K562 (cell line): Measurements from ENCODE around the gene PHLDB1. TPM values are rescaled to one million over a fixed set of nuclear protein-coding genes. Genes with fewer than 3 reads are reported as not detected.
A peak's percentile ranks its signal among the peaks of the same experiment; 100 is the strongest.

Source experiments
- AFF4 ChIP-seq: sonication (generic); formaldehyde crosslinking; IDR thresholded peaks from 2 replicates; pipeline ENCODE4 v1.8.0; 2023; ENCODE audit warnings: mild to moderate bottlenecking, missing genetic modification reagents
- CHD4 ChIP-seq: fragments of 200-600 bp; sonication (generic); IDR thresholded peaks from 3 replicates; pipeline ENCODE4 v1.6.1; 2012; ENCODE audit warnings: low read depth, mild to moderate bottlenecking, mixed read lengths, low read length, inconsistent platforms; ENCODE audit not compliant: insufficient read depth, insufficient replicate concordance, poor library complexity, severe bottlenecking
- DMBX1 ChIP-seq: fragments of 250-450 bp; sonication (Bioruptor Pico); IDR thresholded peaks from 2 replicates; pipeline ENCODE4 v1.8.0; 2022; ENCODE audit warnings: inconsistent platforms, mild to moderate bottlenecking, moderate library complexity, borderline replicate concordance
- E2F5 ChIP-seq: sonication (generic); formaldehyde crosslinking; IDR thresholded peaks from 2 replicates; pipeline ENCODE4 v1.8.0; 2022; ENCODE audit warnings: mild to moderate bottlenecking, missing genetic modification reagents
- GTF2A2 ChIP-seq: IDR thresholded peaks from 2 replicates; pipeline ENCODE4 v1.6.1; 2016; ENCODE audit warnings: mild to moderate bottlenecking, missing genetic modification characterization, missing compliant biosample characterization
- HNRNPL ChIP-seq: fragments of 200-400 bp; formaldehyde crosslinking; IDR thresholded peaks from 2 replicates; pipeline ENCODE4 v1.6.1; 2017; ENCODE audit warnings: low read depth, mild to moderate bottlenecking, low read length
- LCOR ChIP-seq: sonication (generic); formaldehyde crosslinking; IDR thresholded peaks from 2 replicates; pipeline ENCODE4 v1.8.0; 2022; ENCODE audit warnings: mild to moderate bottlenecking, missing genetic modification reagents
- MAFF ChIP-seq: IDR thresholded peaks from 2 replicates; pipeline ENCODE4 v1.6.1; 2012; ENCODE audit warnings: low read length, improper control_type of control experiment
- NCOA6 ChIP-seq: fragments of 450-650 bp; IDR thresholded peaks from 2 replicates; pipeline ENCODE4 v1.6.1; 2017; ENCODE audit warnings: mild to moderate bottlenecking
- POLR2H ChIP-seq: IDR thresholded peaks from 2 replicates; pipeline ENCODE4 v1.6.1; 2016; ENCODE audit warnings: missing genetic modification characterization, low read depth, mild to moderate bottlenecking, control low read depth, missing compliant biosample characterization, moderate library complexity
- RHOXF2B ChIP-seq: fragments of 250-450 bp; sonication (Bioruptor Pico); conservative IDR thresholded peaks from 2 replicates; pipeline ENCODE4 v1.5.1; 2021
- TAF1 ChIP-seq: IDR thresholded peaks from 2 replicates; pipeline ENCODE4 v1.6.1; 2011; ENCODE audit warnings: mild to moderate bottlenecking, low read length, moderate library complexity; ENCODE audit not compliant: insufficient read depth, control insufficient read depth, severe bottlenecking; ENCODE audit errors: extremely low read depth
- TAF15 ChIP-seq: fragments of 200-400 bp; formaldehyde crosslinking; IDR thresholded peaks from 2 replicates; pipeline ENCODE4 v1.6.1; 2017; ENCODE audit warnings: mild to moderate bottlenecking, low read depth, low read length, moderate library complexity
- WHSC1 ChIP-seq: IDR thresholded peaks from one replicate; pipeline ENCODE4 v1.6.1; 2012; ENCODE audit warnings: low read length, control low read depth, inconsistent platforms
- ZBTB2 ChIP-seq: fragments of 450-650 bp; IDR thresholded peaks from 2 replicates; pipeline ENCODE4 v1.6.1; 2016; ENCODE audit warnings: antibody characterized with exemption
- ZNF133 ChIP-seq: fragments of 250-450 bp; sonication (Bioruptor Pico); IDR thresholded peaks from 2 replicates; pipeline ENCODE4 v1.4.0; 2020; ENCODE audit warnings: mild to moderate bottlenecking
- ZNF184 ChIP-seq: sonication (generic); formaldehyde crosslinking; IDR thresholded peaks from 2 replicates; pipeline ENCODE4 v1.5.0; 2020; ENCODE audit warnings: missing genetic modification reagents
- ZNF239 ChIP-seq: fragments of 250-450 bp; sonication (Bioruptor Pico); IDR thresholded peaks from 2 replicates; pipeline ENCODE4 v1.4.0; 2020; ENCODE audit warnings: mild to moderate bottlenecking
- ZNF316 ChIP-seq: fragments of 450-650 bp; IDR thresholded peaks from 2 replicates; pipeline ENCODE4 v1.6.1; 2016
- ZNF586 ChIP-seq: fragments of 450-650 bp; formaldehyde crosslinking; conservative IDR thresholded peaks from 2 replicates; pipeline ENCODE4 v1.4.0; 2020; ENCODE audit warnings: mild to moderate bottlenecking, moderate library complexity
- polyA plus RNA-seq, 8 experiments: library from polyadenylated mRNA; depleted of rRNA in 4 of 8; stranded (reverse) in 5 of 8; unstranded in 3 of 8; fragments of >200 nt; fragmentation: Nextera tagmentation in 2 of 8; fragmentation: Illumina TruSeq in 1 of 8; extraction: Ambion mirVana in 2 of 8; extraction: Trizol in 1 of 8; gene quantifications; 2 replicates each; pipeline versions ENCODE4 v1.2.1 to v1.2.3, GENCODE V29; 2011 to 2014; ENCODE audit warnings: inconsistent platforms in 1 of 8, missing spikeins in 1 of 8
- total RNA-seq, 7 experiments: library from RNA; depleted of rRNA in 6 of 7; stranded (reverse); fragments of >200 nt in 6 of 7; fragmentation: Illumina TruSeq in 2 of 7; extraction: Trizol in 2 of 7; gene quantifications; 2 replicates each; pipeline versions ENCODE4 v1.2.1 to v1.2.3, GENCODE V29; 2011 to 2021; ENCODE audit warnings: low replicate concordance in 1 of 7
- TF ChIP-seq, protein P1 (sequence below): fragments of 200-400 bp; formaldehyde crosslinking; IDR thresholded peaks from 2 replicates; pipeline ENCODE4 v1.6.1; 2017; ENCODE audit warnings: mild to moderate bottlenecking, low read depth, low read length, moderate library complexity

PHLDB1 gene
- total and polyA plus RNA-seq, 9 of the 15 experiments (the other 6 are each of a cell fraction or from before 2014, with no cell fraction given): 2.0 to 28.7 (median 16.2) TPM

DNA sequence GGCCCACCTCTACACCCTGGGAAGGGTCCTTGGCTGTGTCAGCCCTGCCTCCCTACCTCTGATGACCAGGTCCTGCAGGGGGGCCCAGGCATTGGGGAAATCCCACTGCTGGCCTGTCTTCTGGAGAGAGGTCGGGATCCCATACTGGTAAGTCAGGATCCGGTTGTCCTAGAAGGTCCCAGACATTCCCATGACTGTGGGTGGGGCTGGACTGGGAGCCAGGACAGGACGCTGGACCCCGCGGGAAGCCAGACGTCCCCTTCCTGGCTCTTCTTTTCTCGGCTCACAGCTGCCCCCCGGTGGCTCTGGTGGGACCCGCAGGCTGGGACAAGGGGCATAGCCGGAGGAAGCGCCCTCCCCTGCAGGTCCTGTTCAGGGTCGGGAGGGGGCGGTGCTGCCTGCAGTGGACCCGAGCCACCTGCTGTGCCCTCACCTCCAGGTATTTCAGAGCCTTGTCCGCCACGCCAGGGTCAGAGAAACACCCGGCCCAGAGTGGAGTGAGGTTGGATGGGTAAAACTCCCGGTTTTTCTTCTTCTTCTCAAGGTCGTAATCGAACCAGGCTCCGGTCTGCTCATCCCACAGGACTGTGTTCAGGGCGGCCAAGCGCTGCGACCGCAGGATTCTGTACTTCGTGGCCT, 52.0 kb downstream of the PHLDB1 start (continued):
- TF ChIP-seq CHD4 (no peak), GTF2A2 (tag) (no peak), ZNF184 (CRISPR knock-in tag) (no peak), DMBX1 (CRISPR knock-in tag) (no peak), LCOR (peak; percentile 64; the same call in 1 of the 2 replicates), ZNF316 (no peak), HNRNPL (no peak), POLR2H (no peak), NCOA6 (no peak), TAF15 (no peak), WHSC1 (no peak), RHOXF2B (CRISPR knock-in tag) (no peak), ZBTB2 (no peak; the same call in 1 of the 2 replicates), ZNF586 (CRISPR knock-in tag) (no peak), ZNF133 (CRISPR knock-in tag) (no peak), AFF4 (CRISPR knock-in tag) (0 out of 2 replicates have a peak, but pooled peaks have one; percentile 62), ZNF239 (CRISPR knock-in tag) (no peak), E2F5 (CRISPR knock-in tag) (no peak), TAF1 (no peak), MAFF (no peak)
- TF ChIP-seq, protein P1, sequence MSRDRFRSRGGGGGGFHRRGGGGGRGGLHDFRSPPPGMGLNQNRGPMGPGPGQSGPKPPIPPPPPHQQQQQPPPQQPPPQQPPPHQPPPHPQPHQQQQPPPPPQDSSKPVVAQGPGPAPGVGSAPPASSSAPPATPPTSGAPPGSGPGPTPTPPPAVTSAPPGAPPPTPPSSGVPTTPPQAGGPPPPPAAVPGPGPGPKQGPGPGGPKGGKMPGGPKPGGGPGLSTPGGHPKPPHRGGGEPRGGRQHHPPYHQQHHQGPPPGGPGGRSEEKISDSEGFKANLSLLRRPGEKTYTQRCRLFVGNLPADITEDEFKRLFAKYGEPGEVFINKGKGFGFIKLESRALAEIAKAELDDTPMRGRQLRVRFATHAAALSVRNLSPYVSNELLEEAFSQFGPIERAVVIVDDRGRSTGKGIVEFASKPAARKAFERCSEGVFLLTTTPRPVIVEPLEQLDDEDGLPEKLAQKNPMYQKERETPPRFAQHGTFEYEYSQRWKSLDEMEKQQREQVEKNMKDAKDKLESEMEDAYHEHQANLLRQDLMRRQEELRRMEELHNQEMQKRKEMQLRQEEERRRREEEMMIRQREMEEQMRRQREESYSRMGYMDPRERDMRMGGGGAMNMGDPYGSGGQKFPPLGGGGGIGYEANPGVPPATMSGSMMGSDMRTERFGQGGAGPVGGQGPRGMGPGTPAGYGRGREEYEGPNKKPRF: no peak
